ENCODE measurements around the gene CELF4.

The CELF4 gene

GRCh38 chr18:37316468-37316867 is 249.1 kb downstream of the CELF4 start:
- H3K27ac ChIP-seq = no peak overlapping the region
- TF ChIP-seq ZFX (IDR thresholded peaks at IDR 0.05) = no peak
- no peak for TF ChIP-seq CTCF (conservative IDR thresholded peaks at IDR 0.05)

GRCh38 chr18:37315935-37316334 is 249.7 kb downstream of the CELF4 start:
- no peak overlapping the region for H3K27ac ChIP-seq
- TF ChIP-seq ZFX (IDR thresholded peaks at IDR 0.05) (no peak), CTCF (conservative IDR thresholded peaks at IDR 0.05) (no peak)

- H3K27ac ChIP-seq = no peak overlapping the region
- no peak for TF ChIP-seq ZFX (IDR thresholded peaks at IDR 0.05)
- no peak for TF ChIP-seq CTCF (conservative IDR thresholded peaks at IDR 0.05)
Measured at GRCh38 chr18:37314534-37314933, 251.1 kb downstream of the CELF4 start.

- TF ChIP-seq CTCF (conservative IDR thresholded peaks at IDR 0.05) = no peak
- no peak for TF ChIP-seq ZFX (IDR thresholded peaks at IDR 0.05)
- H3K27ac ChIP-seq = no peak overlapping the region
Measured at GRCh38 chr18:37313624-37314023, 252.0 kb downstream of the CELF4 start.

DNA sequence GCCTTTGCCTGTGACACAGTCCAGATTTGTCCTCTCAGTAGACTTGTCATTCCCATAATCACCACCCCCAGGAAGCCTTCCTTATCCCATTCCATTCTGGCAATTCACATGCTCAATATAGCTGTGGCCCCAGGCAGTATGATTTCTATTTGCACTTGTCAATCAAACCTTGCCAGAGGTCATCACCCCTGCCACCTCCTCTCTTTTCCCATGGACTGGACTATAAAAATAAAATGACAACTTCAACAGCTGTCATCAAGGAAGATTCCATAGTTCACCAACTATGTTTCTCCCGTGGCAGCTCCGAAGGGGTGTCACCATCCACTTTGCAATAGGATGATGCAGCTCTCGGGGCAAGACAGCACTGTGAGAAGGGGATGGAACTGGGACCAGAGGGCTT is 255.7 kb downstream of the CELF4 start:
- H3K27ac ChIP-seq = no peak overlapping the region
- TF ChIP-seq CTCF (conservative IDR thresholded peaks at IDR 0.05) (no peak), ZFX (IDR thresholded peaks at IDR 0.05) (no peak)

DNA sequence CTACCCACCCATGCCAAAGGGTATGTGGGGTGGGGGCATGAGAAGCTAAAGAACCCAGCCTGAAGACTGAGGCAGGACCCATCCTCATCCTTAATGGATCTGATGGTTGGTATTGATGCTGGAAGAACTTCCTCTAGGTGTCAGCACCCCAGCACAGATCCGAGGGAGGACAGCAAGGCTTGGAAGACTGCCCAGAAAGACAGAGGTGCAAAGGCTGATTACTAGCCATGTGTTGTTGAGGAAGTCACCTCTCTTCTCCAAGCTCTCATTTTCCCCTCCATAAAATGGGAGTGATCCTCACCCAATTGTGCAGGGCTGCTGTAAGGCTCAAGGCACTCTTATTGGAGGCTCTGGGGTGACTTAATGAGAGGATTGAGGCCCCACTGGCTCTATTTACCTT is 256.5 kb downstream of the CELF4 start:
- TF ChIP-seq CTCF (conservative IDR thresholded peaks at IDR 0.05) = no peak
- no peak for TF ChIP-seq ZFX (IDR thresholded peaks at IDR 0.05)

GRCh38 chr18:37307181-37307580 is 258.4 kb downstream of the CELF4 start:
- no peak overlapping the region for H3K27ac ChIP-seq
- no peak for TF ChIP-seq ZFX (IDR thresholded peaks at IDR 0.05)
- TF ChIP-seq CTCF (conservative IDR thresholded peaks at IDR 0.05) = no peak

More for the DNA sequence above, 256.5 kb downstream of the CELF4 start:
- no peak overlapping the region for H3K27ac ChIP-seq

Data from C4-2B (cell line).